ENCODE results near the gene TEPSIN.

DNA sequence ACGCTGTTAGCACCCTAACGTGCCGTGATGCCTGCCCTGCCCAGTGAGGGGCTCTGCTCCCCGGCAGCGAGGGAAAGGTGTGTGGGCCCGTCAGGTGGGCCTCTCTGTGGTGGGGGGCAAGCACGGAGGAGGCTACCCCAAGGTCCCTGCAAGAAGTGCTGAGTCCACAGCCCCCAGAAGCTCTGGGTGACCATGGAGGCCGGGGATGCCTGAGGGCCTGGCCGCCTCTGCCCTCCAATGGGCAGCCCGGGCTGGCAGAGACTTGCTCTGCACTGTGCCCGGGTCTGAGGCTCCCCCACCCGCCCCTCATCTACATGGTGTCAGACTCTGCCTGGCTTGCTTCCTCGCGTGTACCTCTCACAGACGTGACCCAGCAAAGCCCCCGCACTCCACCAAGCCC lies 44.0 kb upstream of the TEPSIN start:
- TF ChIP-seq EP300 (IDR thresholded peaks at IDR 0.05; ENCODE audit: low read depth) (no peak), POLR2A (IDR thresholded peaks at IDR 0.05) (no peak)
- TF ChIP-seq, protein P1, sequence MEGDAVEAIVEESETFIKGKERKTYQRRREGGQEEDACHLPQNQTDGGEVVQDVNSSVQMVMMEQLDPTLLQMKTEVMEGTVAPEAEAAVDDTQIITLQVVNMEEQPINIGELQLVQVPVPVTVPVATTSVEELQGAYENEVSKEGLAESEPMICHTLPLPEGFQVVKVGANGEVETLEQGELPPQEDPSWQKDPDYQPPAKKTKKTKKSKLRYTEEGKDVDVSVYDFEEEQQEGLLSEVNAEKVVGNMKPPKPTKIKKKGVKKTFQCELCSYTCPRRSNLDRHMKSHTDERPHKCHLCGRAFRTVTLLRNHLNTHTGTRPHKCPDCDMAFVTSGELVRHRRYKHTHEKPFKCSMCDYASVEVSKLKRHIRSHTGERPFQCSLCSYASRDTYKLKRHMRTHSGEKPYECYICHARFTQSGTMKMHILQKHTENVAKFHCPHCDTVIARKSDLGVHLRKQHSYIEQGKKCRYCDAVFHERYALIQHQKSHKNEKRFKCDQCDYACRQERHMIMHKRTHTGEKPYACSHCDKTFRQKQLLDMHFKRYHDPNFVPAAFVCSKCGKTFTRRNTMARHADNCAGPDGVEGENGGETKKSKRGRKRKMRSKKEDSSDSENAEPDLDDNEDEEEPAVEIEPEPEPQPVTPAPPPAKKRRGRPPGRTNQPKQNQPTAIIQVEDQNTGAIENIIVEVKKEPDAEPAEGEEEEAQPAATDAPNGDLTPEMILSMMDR (IDR thresholded peaks at IDR 0.05), result no peak

Data from transverse colon (tissue), 3 donors.